ENCODE data around the gene B3GNT8.

Gene B3GNT8

GRCh38 chr19:41447732-41448332 is 20.7 kb upstream of the B3GNT8 start:
- no peaks in the 10 kb centered on the region for H4K20me1 ChIP-seq (ENCODE audit: insufficient read depth, low read length)
- TF ChIP-seq EZH2phosphoT487 (IDR thresholded peaks at IDR 0.05; ENCODE audit: low read depth) (no peak), CTCF (IDR thresholded peaks at IDR 0.05; ENCODE audit: low read depth, low read length) (peak; percentile 20)
- H3K4me3 ChIP-seq (ENCODE audit: low read length) = no peak overlapping the region
- H3K36me3 ChIP-seq (replicated peaks; ENCODE audit: low read depth, low read length) = no peaks in the 10 kb centered on the region
- no peaks in the 10 kb centered on the region for H3K9me3 ChIP-seq (ENCODE audit: insufficient read depth, low read length)
- H2AFZ ChIP-seq (ENCODE audit: low read depth, low read length) = no peak overlapping the region
- H3K79me2 ChIP-seq (ENCODE audit: low read length) = no peaks in the 10 kb centered on the region
- no peak overlapping the region for H3K4me2 ChIP-seq (ENCODE audit: low read length)
- H3K27ac ChIP-seq (ENCODE audit: low read length) = no peak overlapping the region
- no peak overlapping the region for H3K9ac ChIP-seq (ENCODE audit: low read length)
- peaks cover 24% of the 10 kb centered on the region for H3K4me1 ChIP-seq (ENCODE audit: low read length)
- H3K27me3 ChIP-seq (ENCODE audit: low read depth, low read length) = peaks cover 3% of the 10 kb centered on the region; the same call in 1 of the 2 replicates

- H2AFZ ChIP-seq (ENCODE audit: low read depth, low read length) = no peak overlapping the region
- no peak overlapping the region for H3K4me2 ChIP-seq (ENCODE audit: low read length)
- no peaks in the 10 kb centered on the region for H4K20me1 ChIP-seq (ENCODE audit: insufficient read depth, low read length)
- TF ChIP-seq CTCF (IDR thresholded peaks at IDR 0.05; ENCODE audit: low read depth, low read length) = no peak
- TF ChIP-seq EZH2phosphoT487 (IDR thresholded peaks at IDR 0.05; ENCODE audit: low read depth) = no peak
- no peak overlapping the region for H3K4me3 ChIP-seq (ENCODE audit: low read length)
- peaks cover 3% of the 10 kb centered on the region; the same call in 1 of the 2 replicates for H3K27me3 ChIP-seq (ENCODE audit: low read depth, low read length)
- H3K27ac ChIP-seq (ENCODE audit: low read length) = no peak overlapping the region
- no peaks in the 10 kb centered on the region for H3K79me2 ChIP-seq (ENCODE audit: low read length)
- H3K4me1 ChIP-seq (ENCODE audit: low read length) = peaks cover 25% of the 10 kb centered on the region
- no peak overlapping the region for H3K9ac ChIP-seq (ENCODE audit: low read length)
- no peaks in the 10 kb centered on the region for H3K36me3 ChIP-seq (replicated peaks; ENCODE audit: low read depth, low read length)
- no peaks in the 10 kb centered on the region for H3K9me3 ChIP-seq (ENCODE audit: insufficient read depth, low read length)
Observed at GRCh38 chr19:41445575-41445974, 18.4 kb upstream of the B3GNT8 start.

GRCh38 chr19:41443813-41444455 is 16.8 kb upstream of the B3GNT8 start:
- Histone ChIP-seq H2AFZ (ENCODE audit: low read depth, low read length) (peak overlapping the region; percentile 97), H3K4me3 (ENCODE audit: low read length) (0 out of 2 replicates have a peak overlapping the region, but pooled peaks have one; percentile 22)

More at GRCh38 chr19:41443813-41444455, 16.8 kb upstream of the B3GNT8 start:
- Histone ChIP-seq H3K79me2 (ENCODE audit: low read length) (peaks cover 7% of the 10 kb centered on the region), H3K9ac (ENCODE audit: low read length) (peak overlapping the region; percentile 34; the same call in 1 of the 2 replicates), H3K4me2 (ENCODE audit: low read length) (peak overlapping the region; percentile 62), H3K4me1 (ENCODE audit: low read length) (peaks cover 24% of the 10 kb centered on the region), H3K27me3 (ENCODE audit: low read depth, low read length) (peaks cover 3% of the 10 kb centered on the region; the same call in 1 of the 2 replicates), H3K27ac (ENCODE audit: low read length) (no peak overlapping the region), H3K9me3 (ENCODE audit: insufficient read depth, low read length) (no peaks in the 10 kb centered on the region), H4K20me1 (ENCODE audit: insufficient read depth, low read length) (no peaks in the 10 kb centered on the region), H3K36me3 (replicated peaks; ENCODE audit: low read depth, low read length) (no peaks in the 10 kb centered on the region)
- TF ChIP-seq EZH2phosphoT487 (IDR thresholded peaks at IDR 0.05; ENCODE audit: low read depth) (no peak), CTCF (IDR thresholded peaks at IDR 0.05; ENCODE audit: low read depth, low read length) (no peak)

Data from OCI-LY3 (cell line).